H1 (cell line): ENCODE results near the gene TMTC4. TPM values are rescaled to one million over a fixed set of nuclear protein-coding genes. Genes with fewer than 3 reads are reported as not detected.

Experiments
- CTCF ChIA-PET: fragments of 300-600 bp; sonication (Branson Sonifier 250); formaldehyde crosslinking; loops from one replicate; lab custom pipeline; 2021; ENCODE audit not compliant: partially characterized antibody; lab: Charles Lee
- POLR2A ChIA-PET: fragments of 300-600 bp; sonication (Branson Sonifier 250); formaldehyde crosslinking; loops from one replicate; lab custom pipeline; 2021; ENCODE audit warnings: inconsistent platforms; ENCODE audit not compliant: partially characterized antibody; lab: Charles Lee
- DNase-seq, 2 experiments: peaks; one replicate each; pipeline versions ENCODE4 v3.0.0 to v3.0.0-alpha.2; 2010 to 2022; ENCODE audit warnings: low spot score in 2 of 2, low read depth in 1 of 2, mixed read lengths in 1 of 2
- FAIRE-seq: peaks from 2 replicates; lab custom pipeline; 2011; peaks lifted over from hg19 to GRCh38; lab: Jason Lieb, UNC
- H2AFZ ChIP-seq: 2 replicates; pipeline ENCODE4 v1.8.1; 2012; ENCODE audit warnings: low read length, inconsistent platforms
- H2AK5ac ChIP-seq: 2 replicates; pipeline ENCODE4 v1.6.1; 2013; ENCODE audit warnings: low read depth, low read length
- H2BK120ac ChIP-seq: replicated peaks from 2 replicates; pipeline ENCODE3; 2013; ENCODE audit warnings: low read depth, low read length, inconsistent platforms
- H2BK12ac ChIP-seq: 2 replicates; pipeline ENCODE4 v1.6.1; 2013; ENCODE audit warnings: low read depth, low read length
- H2BK15ac ChIP-seq: 2 replicates; pipeline ENCODE4 v1.6.1; 2013; ENCODE audit warnings: low read length
- H2BK20ac ChIP-seq: 2 replicates; pipeline ENCODE4 v1.6.1; 2013; ENCODE audit warnings: low read length
- H2BK5ac ChIP-seq: 2 replicates; pipeline ENCODE4 v1.6.1; 2013; ENCODE audit warnings: low read depth, low read length
- H3K14ac ChIP-seq: 2 replicates; pipeline ENCODE4 v1.6.1; 2013; ENCODE audit warnings: inconsistent platforms; ENCODE audit not compliant: insufficient read length
- H3K18ac ChIP-seq: 2 replicates; pipeline ENCODE4 v1.6.1; 2013; ENCODE audit warnings: low read length; ENCODE audit errors: extremely low read depth
- H3K23ac ChIP-seq: 2 replicates; pipeline ENCODE4 v1.6.1; 2013; ENCODE audit warnings: inconsistent platforms; ENCODE audit not compliant: insufficient read length
- H3K23me2 ChIP-seq: 2 replicates; pipeline ENCODE4 v1.6.1; 2013; ENCODE audit warnings: low read depth, low read length
- H3K27ac ChIP-seq: 2 replicates; pipeline ENCODE4 v1.6.1; 2011; ENCODE audit warnings: low read depth, low read length, inconsistent platforms
- H3K27me3 ChIP-seq, 4 experiments: replicated peaks in 1 of 4; 1 replicate in 1 of 4; 2 replicates in 3 of 4; pipeline versions ENCODE4 v1.6.1 to v1.8.1; 2011 to 2013; ENCODE audit warnings: low read length in 3 of 4, mild to moderate bottlenecking in 3 of 4, inconsistent platforms in 2 of 4, mixed read lengths in 2 of 4, moderate library complexity in 1 of 4; ENCODE audit not compliant: control insufficient read depth in 3 of 4, insufficient read depth in 3 of 4; ENCODE audit errors: extremely low read depth in 1 of 4
- H3K36me3 ChIP-seq, 4 experiments: 2 replicates each; pipeline versions ENCODE4 v1.6.1 to v1.8.1; 2011 to 2013; ENCODE audit warnings: mild to moderate bottlenecking in 4 of 4, low read length in 3 of 4, moderate library complexity in 2 of 4, control low read depth in 1 of 4, inconsistent platforms in 1 of 4; ENCODE audit not compliant: insufficient read depth in 4 of 4, control insufficient read depth in 2 of 4
- H3K4ac ChIP-seq: replicated peaks from 2 replicates; pipeline ENCODE3; 2013; ENCODE audit warnings: low read length, low read depth, mixed read lengths, inconsistent platforms; ENCODE audit not compliant: insufficient read length
- H3K4me1 ChIP-seq, 4 experiments: replicated peaks in 1 of 4; 1 replicate in 1 of 4; 2 replicates in 3 of 4; pipeline versions ENCODE4 v1.6.1 to v1.8.1; 2011 to 2013; ENCODE audit warnings: low read length in 3 of 4, inconsistent platforms in 2 of 4, mixed read lengths in 1 of 4; ENCODE audit not compliant: insufficient read depth in 4 of 4, control insufficient read depth in 3 of 4
- H3K4me2 ChIP-seq, 2 experiments: 2 replicates each; pipeline versions ENCODE4 v1.6.1 to v1.8.1; 2011 to 2013; ENCODE audit warnings: low read depth in 2 of 2, low read length in 2 of 2, control low read depth in 1 of 2, inconsistent platforms in 1 of 2, mild to moderate bottlenecking in 1 of 2; ENCODE audit not compliant: insufficient read depth in 1 of 2
- H3K4me3 ChIP-seq, 4 experiments: fragments of 200-600, 300-600 bp in 1 of 4; sonication (generic), shearing (Covaris generic), sonication (Bioruptor Twin) in 1 of 4; 2 replicates each; pipeline versions ENCODE4 v1.5.1 to v1.8.1; 2011 to 2016; ENCODE audit warnings: low read length in 4 of 4, low read depth in 3 of 4, control low read depth in 2 of 4, inconsistent platforms in 2 of 4, mild to moderate bottlenecking in 2 of 4, mixed read lengths in 1 of 4, moderate library complexity in 1 of 4; ENCODE audit not compliant: insufficient read depth in 2 of 4; ENCODE audit errors: extremely low read depth in 1 of 4
- H3K56ac ChIP-seq: replicated peaks from 2 replicates; pipeline ENCODE3; 2013; ENCODE audit warnings: low read depth, mild to moderate bottlenecking, mixed read lengths, low read length, inconsistent platforms; ENCODE audit not compliant: insufficient read length
- H3K79me1 ChIP-seq: 2 replicates; pipeline ENCODE4 v1.6.1; 2013; ENCODE audit warnings: low read depth, low read length, control low read depth
- H3K79me2 ChIP-seq, 2 experiments: 2 replicates each; pipeline versions ENCODE4 v1.6.1 to v1.8.1; 2012 to 2013; ENCODE audit warnings: low read length in 2 of 2, mild to moderate bottlenecking in 2 of 2, inconsistent platforms in 1 of 2; ENCODE audit not compliant: insufficient read depth in 2 of 2, control insufficient read depth in 1 of 2
- H3K9ac ChIP-seq, 4 experiments: replicated peaks in 1 of 4; 1 replicate in 1 of 4; 2 replicates in 3 of 4; pipeline versions ENCODE4 v1.6.1 to v1.8.1; 2011 to 2013; ENCODE audit warnings: low read depth in 3 of 4, low read length in 3 of 4, control low read depth in 2 of 4, mild to moderate bottlenecking in 2 of 4, moderate library complexity in 2 of 4, inconsistent platforms in 1 of 4; ENCODE audit errors: extremely low read depth in 1 of 4
- H3K9me3 ChIP-seq, 2 experiments: 2 replicates each; pipeline versions ENCODE4 v1.6.1 to v1.8.1; 2012 to 2013; ENCODE audit warnings: mild to moderate bottlenecking in 2 of 2, moderate library complexity in 2 of 2, control low read depth in 1 of 2, inconsistent platforms in 1 of 2, low read depth in 1 of 2, low read length in 1 of 2, mixed read lengths in 1 of 2; ENCODE audit not compliant: insufficient read depth in 2 of 2
- H4K20me1 ChIP-seq, 2 experiments: replicated peaks in 1 of 2; 2 replicates each; pipeline versions ENCODE3 to v1.8.1; 2011 to 2013; ENCODE audit warnings: inconsistent platforms in 2 of 2, low read length in 2 of 2, mild to moderate bottlenecking in 1 of 2; ENCODE audit not compliant: insufficient read depth in 2 of 2, control insufficient read depth in 1 of 2
- H4K5ac ChIP-seq: 2 replicates; pipeline ENCODE4 v1.6.1; 2013; ENCODE audit warnings: low read length, low read depth, mixed read lengths, inconsistent platforms; ENCODE audit not compliant: insufficient read length
- H4K8ac ChIP-seq: 2 replicates; pipeline ENCODE4 v1.8.0; 2013; ENCODE audit warnings: mild to moderate bottlenecking, moderate library complexity, low read length, inconsistent platforms; ENCODE audit not compliant: insufficient read depth; ENCODE audit errors: extremely low read depth
- H4K91ac ChIP-seq: replicated peaks from 2 replicates; pipeline ENCODE3; 2013; ENCODE audit warnings: low read length, mixed read lengths, inconsistent platforms; ENCODE audit not compliant: insufficient read length
- BACH1 ChIP-seq: IDR thresholded peaks from 2 replicates; pipeline ENCODE4 v1.6.1; 2012; ENCODE audit warnings: low read length, improper control_type of control experiment
- CREB1 ChIP-seq: IDR thresholded peaks from 2 replicates; pipeline ENCODE4 v1.6.1; 2012; ENCODE audit warnings: inconsistent platforms
- NRF1 ChIP-seq: IDR thresholded peaks from 2 replicates; pipeline ENCODE4 v1.6.1; 2011; ENCODE audit warnings: mild to moderate bottlenecking, low read depth, low read length, improper control_type of control experiment
- SUZ12 ChIP-seq: fragments of 200-600 bp; sonication (generic); IDR thresholded peaks from 2 replicates; pipeline ENCODE4 v1.6.1; 2012; ENCODE audit warnings: mild to moderate bottlenecking, inconsistent platforms, low read length, moderate library complexity, mixed read lengths
- WGBS, 2 experiments: shearing (Covaris generic) in 1 of 2; methylation state at CpG; one replicate each; pipeline versions ENCODE4 v1.1.6 to v1.1.7; 2013 to 2015; ENCODE audit warnings: low lambda C conversion rate in 2 of 2, mixed read lengths in 2 of 2, inconsistent platforms in 1 of 2, low coverage in 1 of 2, missing lambda C conversion rate in 1 of 2; ENCODE audit not compliant: insufficient replicate concordance in 2 of 2, insufficient coverage in 1 of 2, insufficient read length in 1 of 2; ENCODE audit errors: extremely low coverage in 1 of 2, missing lambda C conversion rate in 1 of 2; 5-methylcytosine and 5-hydroxymethylcytosine counted together
- polyA plus RNA-seq, 7 experiments: library from polyadenylated mRNA; depleted of rRNA in 3 of 7; stranded (reverse) in 5 of 7; unstranded in 2 of 7; fragments of >200 nt in 5 of 7; fragments of 200-250 nt in 2 of 7; gene quantifications; 1 replicate in 5 of 7; 2 replicates in 1 of 7; 4 replicates in 1 of 7; pipeline versions ENCODE4 v1.2.1 to v1.2.3, GENCODE V29; 2011 to 2013; ENCODE audit warnings: missing spikeins in 2 of 7, mixed read lengths in 2 of 7
- total RNA-seq: library from RNA; stranded (reverse); fragmentation: NEBNext Ultra II Directional; extraction: Animal tissue kit (Norgen Biotek cat#: 25700); gene quantifications from 2 replicates; pipeline ENCODE4 v1.2.1, GENCODE V29; 2021

Gene TMTC4
- total and polyA plus RNA-seq, 2 of the 8 experiments (the other 6 are each of a cell fraction or from before 2014, with no cell fraction given) = 26.3 to 42.6 TPM

DNA sequence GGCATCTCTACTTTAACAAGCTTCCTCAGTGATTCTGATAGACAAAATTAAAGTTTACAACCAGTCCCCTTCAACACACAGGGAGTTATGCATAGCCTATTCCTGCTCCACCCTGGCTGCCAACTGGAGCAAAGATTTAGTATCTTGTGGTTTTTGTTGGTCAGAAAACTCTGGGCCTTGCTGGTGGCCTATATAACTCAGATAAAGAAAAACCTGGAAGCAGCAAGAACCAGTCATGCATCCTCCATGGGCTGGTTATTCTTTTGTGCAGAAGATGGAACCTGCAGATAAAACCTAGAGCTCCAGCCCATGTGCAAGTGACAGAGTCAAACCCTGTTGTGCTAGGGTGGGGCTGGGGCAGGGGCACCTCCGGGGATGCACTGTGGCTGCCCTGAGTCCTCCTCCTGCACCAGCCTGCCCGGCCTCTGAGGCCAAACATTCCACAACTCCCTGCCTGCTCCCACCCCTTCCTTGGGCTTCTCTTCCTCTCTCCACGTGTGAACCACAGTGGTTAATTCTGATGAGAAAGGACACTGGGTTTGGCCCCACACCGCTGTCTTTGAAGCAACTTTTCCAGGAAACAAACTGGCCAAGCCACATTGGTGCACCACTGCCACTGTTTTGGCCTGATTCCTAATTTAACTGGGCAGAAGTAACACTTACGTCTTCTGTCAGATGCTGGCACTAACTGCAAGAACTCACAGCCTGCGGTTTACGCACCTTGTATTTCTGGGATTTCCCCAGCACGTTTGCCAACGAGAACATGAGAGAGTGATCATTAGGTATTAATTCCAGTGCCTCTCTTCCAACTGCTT, 62.7 kb downstream of the TMTC4 start:
- CTCF ChIA-PET = interaction anchor here (0.6 to 1.2 kb wide), 2 partner anchors 20 to 590 kb away, joined by 3 read pairs; no protein-coding TSS in a partner anchor
- TF ChIP-seq BACH1 (no peak), SUZ12 (no peak), NRF1 (no peak), CREB1 (no peak)

More for the DNA sequence above, 62.7 kb downstream of the TMTC4 start:
- H3K27ac ChIP-seq = no peak overlapping the region
- no peak overlapping the region for H2BK120ac ChIP-seq
- H3K36me3 ChIP-seq = peaks cover 0 to 4% (median 0%) of the 10 kb centered on the region in 4 experiments; a peak in 3 of 8 replicates
- no peaks in the 10 kb centered on the region for H3K23me2 ChIP-seq
- no peak overlapping the region for H2BK15ac ChIP-seq
- no peak overlapping the region for H3K4ac ChIP-seq
- H4K8ac ChIP-seq = no peak overlapping the region
- H3K18ac ChIP-seq = no peak overlapping the region
- H4K91ac ChIP-seq = no peak overlapping the region
- FAIRE-seq (no peak), DNase-seq (no peak)
- H3K14ac ChIP-seq = no peak overlapping the region
- no peaks in the 10 kb centered on the region for H3K79me2 ChIP-seq
- H3K23ac ChIP-seq = no peak overlapping the region
- no peak overlapping the region for H3K4me2 ChIP-seq
- POLR2A ChIA-PET = no interaction called here
- H3K27me3 ChIP-seq = no peaks in the 10 kb centered on the region
- H2BK5ac ChIP-seq = no peak overlapping the region
- H2BK12ac ChIP-seq = no peak overlapping the region
- H3K4me3 ChIP-seq = no peak overlapping the region
- 91% methylated on average over 9 of the region's 9 CpGs; no CpG with 5 or more reads in 1 of the 2 experiments for WGBS, 2 experiments
- no peak overlapping the region for H2AK5ac ChIP-seq
- peaks cover under 1 to 1% of the 10 kb centered on the region in 2 experiments; a peak in 2 of 4 replicates for H3K9me3 ChIP-seq
- H4K20me1 ChIP-seq = no peaks in the 10 kb centered on the region
- H2BK20ac ChIP-seq = no peak overlapping the region
- no peaks in the 10 kb centered on the region for H3K79me1 ChIP-seq
- no peak overlapping the region for H3K9ac ChIP-seq
- H4K5ac ChIP-seq = no peak overlapping the region
- no peaks in the 10 kb centered on the region for H3K4me1 ChIP-seq
- no peak overlapping the region for H2AFZ ChIP-seq
- no peak overlapping the region for H3K56ac ChIP-seq
